Fibroblast of the aortic adventitia (primary cell): ENCODE measurements around the gene MISP3. TPM values are rescaled to one million over a fixed set of nuclear protein-coding genes. Genes with fewer than 3 reads are reported as not detected.
"Not testable (repeated sequence)": the region's sequence is repeated elsewhere in the genome, so short reads cannot be mapped to it uniquely, and the experiment has no call there.

ENCODE experiments used
- DNase-seq: peaks from one replicate; pipeline ENCODE4 v3.0.0-alpha.2; 2010; ENCODE audit warnings: low read depth
- H3K4me3 ChIP-seq: 2 replicates; pipeline ENCODE4 v1.5.1; 2011; ENCODE audit warnings: low read depth, mild to moderate bottlenecking, control low read depth, low read length, moderate library complexity
- total RNA-seq: library from RNA; depleted of rRNA; stranded (reverse); fragments of >200 nt; gene quantifications from 2 replicates; pipeline ENCODE4 v1.2.3, GENCODE V29; 2012; ENCODE audit warnings: low replicate concordance
- TF ChIP-seq, protein P1 (sequence below): IDR thresholded peaks from 2 replicates; pipeline ENCODE4 v1.5.1; 2011; ENCODE audit warnings: mild to moderate bottlenecking, low read length, control low read depth, inconsistent platforms; ENCODE audit not compliant: insufficient read depth

Gene MISP3
- total RNA-seq, 1 donor: 0.72 TPM

DNA sequence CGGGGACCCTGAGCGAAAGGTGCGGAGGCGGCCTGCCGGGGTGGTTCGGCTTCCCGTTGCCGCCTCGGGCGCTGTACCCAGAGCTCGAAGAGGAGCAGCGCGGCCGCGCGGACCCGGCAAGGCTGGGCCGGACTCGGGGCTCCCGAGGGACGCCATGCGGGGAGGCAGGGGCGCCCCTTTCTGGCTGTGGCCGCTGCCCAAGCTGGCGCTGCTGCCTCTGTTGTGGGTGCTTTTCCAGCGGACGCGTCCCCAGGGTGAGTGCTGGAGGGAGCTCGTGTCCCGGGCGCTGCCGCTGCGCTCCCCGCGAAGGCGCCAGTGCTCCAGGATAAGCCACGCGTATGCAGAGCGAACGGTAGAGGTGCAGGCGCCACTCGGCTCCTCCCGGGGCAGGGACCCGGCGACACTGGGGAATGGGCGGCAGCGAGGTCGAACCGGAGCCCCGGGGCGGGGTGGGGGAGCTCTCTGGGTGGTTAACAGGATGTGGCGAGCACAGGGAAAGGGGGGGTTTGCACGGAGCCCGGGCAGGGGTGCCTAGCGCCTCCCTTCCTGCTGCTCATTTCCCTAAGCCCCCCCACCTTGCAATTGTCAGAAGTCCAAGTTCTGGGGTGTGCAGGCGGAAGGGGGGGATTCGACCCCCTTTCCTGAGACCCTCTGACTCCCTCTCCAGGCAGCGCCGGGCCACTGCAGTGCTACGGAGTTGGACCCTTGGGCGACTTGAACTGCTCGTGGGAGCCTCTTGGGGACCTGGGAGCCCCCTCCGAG is 40.7 kb upstream of the MISP3 start, which contains the start of gene IL27RA:
Gene IL27RA, plus strand, starts transcription at position 44 of the 762 bp plus-strand sequence. Its CDS starts 111 bp downstream, at position 155.
- peak; percentile 29 for DNase-seq
- H3K4me3 ChIP-seq: peak within 1 kb of the TSS; percentile 67
- TF ChIP-seq, protein P1, sequence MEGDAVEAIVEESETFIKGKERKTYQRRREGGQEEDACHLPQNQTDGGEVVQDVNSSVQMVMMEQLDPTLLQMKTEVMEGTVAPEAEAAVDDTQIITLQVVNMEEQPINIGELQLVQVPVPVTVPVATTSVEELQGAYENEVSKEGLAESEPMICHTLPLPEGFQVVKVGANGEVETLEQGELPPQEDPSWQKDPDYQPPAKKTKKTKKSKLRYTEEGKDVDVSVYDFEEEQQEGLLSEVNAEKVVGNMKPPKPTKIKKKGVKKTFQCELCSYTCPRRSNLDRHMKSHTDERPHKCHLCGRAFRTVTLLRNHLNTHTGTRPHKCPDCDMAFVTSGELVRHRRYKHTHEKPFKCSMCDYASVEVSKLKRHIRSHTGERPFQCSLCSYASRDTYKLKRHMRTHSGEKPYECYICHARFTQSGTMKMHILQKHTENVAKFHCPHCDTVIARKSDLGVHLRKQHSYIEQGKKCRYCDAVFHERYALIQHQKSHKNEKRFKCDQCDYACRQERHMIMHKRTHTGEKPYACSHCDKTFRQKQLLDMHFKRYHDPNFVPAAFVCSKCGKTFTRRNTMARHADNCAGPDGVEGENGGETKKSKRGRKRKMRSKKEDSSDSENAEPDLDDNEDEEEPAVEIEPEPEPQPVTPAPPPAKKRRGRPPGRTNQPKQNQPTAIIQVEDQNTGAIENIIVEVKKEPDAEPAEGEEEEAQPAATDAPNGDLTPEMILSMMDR: peak; percentile 73

- TF ChIP-seq, protein P1: no peak
- DNase-seq: no peak
These were observed 38.6 kb upstream of the MISP3 start for GRCh38 chr19:14033946-14034345.

GRCh38 chr19:14035159-14035558 is 37.4 kb upstream of the MISP3 start:
- not testable (repeated sequence) for H3K4me3 ChIP-seq, DNase-seq

More at GRCh38 chr19:14033946-14034345, 38.6 kb upstream of the MISP3 start:
- no peak overlapping the region for H3K4me3 ChIP-seq

DNA sequence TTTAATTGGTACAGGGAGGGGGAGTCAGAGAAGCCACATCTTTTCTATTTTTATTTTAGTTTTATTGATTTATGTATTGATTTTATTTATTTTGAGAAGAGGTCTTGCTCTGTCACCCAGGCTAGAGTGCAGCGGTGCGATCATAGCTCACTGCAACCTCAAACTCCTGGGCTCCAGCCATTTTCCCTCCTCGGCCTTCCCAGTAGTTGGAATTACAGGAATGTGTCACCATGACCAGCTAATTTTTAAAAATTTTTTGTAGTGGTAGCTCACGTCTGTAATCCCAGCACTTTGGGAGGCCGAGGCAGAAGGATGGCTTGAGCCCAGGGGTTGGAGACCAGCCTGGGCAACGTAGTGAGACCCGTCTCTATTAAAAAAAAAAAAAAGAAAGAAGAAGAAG is 36.9 kb upstream of the MISP3 start:
- peak; percentile 26 for DNase-seq
- no peak overlapping the region for H3K4me3 ChIP-seq
- TF ChIP-seq, protein P1: no peak

- no peak for DNase-seq
- H3K4me3 ChIP-seq: no peak overlapping the region
- TF ChIP-seq, protein P1: no peak
These were observed 33.4 kb upstream of the MISP3 start for GRCh38 chr19:14039181-14039580.

GRCh38 chr19:14042659-14043608 is 29.7 kb upstream of the MISP3 start:
- peak; percentile 69 for DNase-seq
- H3K4me3 ChIP-seq: not testable (repeated sequence)
- TF ChIP-seq, protein P1: peak; percentile 56

DNA sequence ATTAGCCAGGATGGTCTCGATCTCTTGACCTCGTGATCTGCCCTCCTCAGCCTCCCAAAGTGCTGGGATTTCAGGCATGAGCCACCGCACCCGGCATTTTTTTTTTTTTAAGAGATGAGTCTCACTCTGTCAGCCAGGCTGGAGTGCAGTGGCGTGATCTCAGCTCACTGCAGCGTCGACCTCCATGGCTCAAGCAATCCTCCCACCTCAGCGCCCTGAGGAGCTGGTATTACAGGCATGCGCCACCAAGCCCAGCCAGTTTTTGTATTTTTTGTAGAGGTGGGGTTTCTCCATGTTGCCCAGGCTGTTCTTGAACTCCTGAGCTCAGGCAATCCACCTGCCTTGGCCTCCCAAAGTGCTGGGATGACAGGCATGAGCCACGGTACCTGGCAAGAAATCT is 24.7 kb upstream of the MISP3 start:
- not testable (repeated sequence) for H3K4me3 ChIP-seq

More for the DNA sequence above, 24.7 kb upstream of the MISP3 start:
- not testable (repeated sequence) for DNase-seq
